Measurements from ENCODE around the gene KRTAP5-4. TPM values are rescaled to one million over a fixed set of nuclear protein-coding genes. Genes with fewer than 3 reads are reported as not detected.
"Not testable (repeated sequence)": the region's sequence is repeated elsewhere in the genome, so short reads cannot be mapped to it uniquely, and the experiment has no call there.

Gene KRTAP5-4
- not detected for total RNA-seq

DNA sequence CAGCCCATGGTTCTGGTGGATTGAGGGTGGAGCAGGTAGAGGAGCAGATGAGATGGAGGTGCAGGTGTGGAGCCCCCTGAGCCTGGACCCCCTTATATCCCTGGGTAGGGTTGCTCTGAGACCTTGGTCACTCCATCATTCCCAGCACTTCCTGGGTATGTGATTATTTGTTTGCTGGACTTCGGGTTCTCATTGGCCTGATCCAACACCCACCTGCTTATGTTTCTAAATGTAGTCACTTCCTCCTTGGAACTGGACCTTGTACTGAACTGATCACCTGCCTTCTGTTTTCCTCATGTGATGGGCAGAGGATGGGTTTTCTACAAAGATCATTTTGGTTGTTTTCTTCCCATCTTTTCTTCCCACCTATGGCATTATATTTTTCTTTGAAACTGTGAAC, at the start of gene KRTAP5-4:
KRTAP5-4 (minus strand) TSS at position 53 of the 400 bp plus-strand sequence; CDS start at position 8, 45 bp downstream.
- intact Hi-C loops (cut with DNase I): no loop called here
- no peaks in the 10 kb centered on the region for H3K27me3 ChIP-seq

GRCh38 chr11:1671658-1672057, 49.7 kb upstream of the KRTAP5-4 start:
- Histone ChIP-seq H3K9me3 (no peaks in the 10 kb centered on the region), H3K27ac (no peak overlapping the region), H3K4me1 (no peaks in the 10 kb centered on the region), H3K4me3 (no peak overlapping the region), H3K36me3 (no peaks in the 10 kb centered on the region), H3K27me3 (no peaks in the 10 kb centered on the region)
- no peak for TF ChIP-seq POLR2AphosphoS5 (IDR thresholded peaks at IDR 0.05; ENCODE audit: insufficient read depth in 1 of 2, low read depth in 1 of 2)
- TF ChIP-seq CTCF (IDR thresholded peaks at IDR 0.05): no peak
- TF ChIP-seq POLR2A (IDR thresholded peaks at IDR 0.05): no peak
- DNase-seq (ENCODE audit: extremely low spot score in 2 of 2): no peak
- intact Hi-C loops (cut with DNase I): no loop called here

More for the DNA sequence above, at the start of gene KRTAP5-4:
- Histone ChIP-seq H3K4me3 (no peak within 1 kb of the TSS), H3K9me3 (no peaks in the 10 kb centered on the region), H3K4me1 (no peaks in the 10 kb centered on the region), H3K27ac (no peak within 1 kb of the TSS), H3K36me3 (no peaks in the 10 kb centered on the region)
- TF ChIP-seq POLR2AphosphoS5 (IDR thresholded peaks at IDR 0.05; ENCODE audit: insufficient read depth in 1 of 2, low read depth in 1 of 2) (no peak), POLR2A (IDR thresholded peaks at IDR 0.05) (no peak), CTCF (IDR thresholded peaks at IDR 0.05) (no peak)
- no peak for DNase-seq (ENCODE audit: extremely low spot score in 2 of 2)

DNA sequence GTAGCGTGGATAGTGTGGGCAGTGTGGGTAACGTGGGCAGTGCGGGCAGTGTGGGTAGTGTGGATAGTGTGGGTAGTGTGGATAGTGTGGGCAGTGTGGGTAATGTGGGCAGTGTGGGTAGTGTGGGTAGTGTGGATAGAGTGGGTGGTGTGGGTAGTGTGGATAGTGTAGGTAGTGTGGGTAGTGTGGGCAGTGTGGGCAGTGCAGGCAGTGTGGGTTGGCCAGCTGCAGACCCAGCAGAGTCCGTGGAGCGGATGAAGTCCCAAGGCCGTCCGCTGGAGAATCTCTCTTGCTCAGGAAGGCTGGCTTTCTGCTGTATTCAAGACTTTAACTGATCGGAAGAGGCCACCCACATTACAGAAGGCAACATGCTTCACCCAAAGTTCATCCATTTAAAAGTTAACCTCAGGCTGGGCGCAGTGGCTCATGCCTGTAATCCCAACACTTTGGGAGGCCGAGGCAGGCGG, 49.0 kb upstream of the KRTAP5-4 start:
- Histone ChIP-seq H3K4me3 (no peak overlapping the region), H3K27ac (no peak overlapping the region), H3K4me1 (no peaks in the 10 kb centered on the region), H3K27me3 (no peaks in the 10 kb centered on the region), H3K9me3 (no peaks in the 10 kb centered on the region), H3K36me3 (no peaks in the 10 kb centered on the region)
- no peak for TF ChIP-seq CTCF (IDR thresholded peaks at IDR 0.05)
- no peak for TF ChIP-seq POLR2A (IDR thresholded peaks at IDR 0.05)
- TF ChIP-seq POLR2AphosphoS5 (IDR thresholded peaks at IDR 0.05; ENCODE audit: insufficient read depth in 1 of 2, low read depth in 1 of 2): no peak
- no peak for DNase-seq (ENCODE audit: extremely low spot score in 2 of 2)
- intact Hi-C loops (cut with DNase I): no loop called here

DNA sequence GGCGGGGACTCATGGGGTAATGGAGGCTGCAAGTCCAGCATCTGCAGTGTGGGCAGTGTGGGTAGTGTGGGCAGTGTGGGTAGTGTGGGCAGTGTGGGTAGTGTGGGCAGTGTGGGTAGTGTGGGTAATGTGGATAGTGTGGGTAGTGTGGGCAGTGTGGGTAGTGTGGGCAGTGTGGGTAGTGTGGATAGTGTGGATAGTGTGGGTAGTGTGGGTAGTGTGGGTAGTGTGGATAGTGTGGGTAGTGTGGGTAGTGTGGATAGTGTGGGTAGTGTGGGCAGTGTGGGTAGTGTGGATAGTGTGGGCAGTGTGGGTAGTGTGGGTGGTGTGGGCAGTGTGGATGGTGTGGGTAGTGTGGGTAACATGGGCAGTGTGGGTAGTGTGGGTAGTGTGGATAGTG, 48.5 kb upstream of the KRTAP5-4 start:
- DNase-seq (ENCODE audit: extremely low spot score in 2 of 2); H3K4me3 ChIP-seq; H3K36me3 ChIP-seq; H3K27ac ChIP-seq; H3K4me1 ChIP-seq; H3K9me3 ChIP-seq; intact Hi-C loops (cut with DNase I); H3K27me3 ChIP-seq: not testable (repeated sequence)

DNA sequence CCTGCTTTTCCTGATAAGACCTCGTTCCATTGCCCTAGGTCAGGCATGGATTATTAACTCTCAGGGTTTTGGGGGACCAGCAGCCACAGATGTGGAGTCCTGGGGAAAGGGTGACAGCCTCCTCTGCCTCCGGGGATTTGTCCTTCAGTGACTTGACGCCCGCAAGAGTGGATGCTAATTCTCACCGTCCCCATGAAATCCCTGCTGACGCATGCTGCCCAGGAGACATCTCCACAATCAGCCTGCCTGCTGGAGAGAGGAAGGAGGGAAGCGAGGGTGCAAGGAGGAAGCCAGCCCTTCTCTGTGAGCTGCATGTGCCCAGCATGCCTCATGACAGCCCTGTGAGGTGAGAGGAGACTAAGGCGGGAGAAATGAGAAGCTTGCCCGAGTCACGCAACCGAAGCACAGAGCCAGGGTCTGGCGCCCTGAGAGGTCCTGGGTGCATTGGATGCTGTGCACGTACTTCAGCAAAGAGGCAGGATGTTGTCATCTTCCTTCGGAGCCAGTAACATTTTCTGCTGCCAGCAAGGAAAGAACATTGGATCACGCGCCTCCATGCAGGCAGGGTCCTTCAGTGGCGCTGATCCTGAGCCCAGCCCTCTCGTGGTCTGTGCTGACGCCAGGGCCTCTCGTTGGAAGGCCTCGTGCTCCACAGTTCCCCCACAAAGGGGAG, 47.7 kb upstream of the KRTAP5-4 start:
- Histone ChIP-seq H3K9me3 (no peaks in the 10 kb centered on the region), H3K4me1 (no peaks in the 10 kb centered on the region), H3K27ac (no peak overlapping the region), H3K4me3 (no peak overlapping the region), H3K27me3 (no peaks in the 10 kb centered on the region), H3K36me3 (no peaks in the 10 kb centered on the region)
- DNase-seq (ENCODE audit: extremely low spot score in 2 of 2): no peak
- TF ChIP-seq POLR2AphosphoS5 (IDR thresholded peaks at IDR 0.05; ENCODE audit: insufficient read depth in 1 of 2, low read depth in 1 of 2): peak in 1 of 2 donors; percentile 39
- no peak for TF ChIP-seq POLR2A (IDR thresholded peaks at IDR 0.05)
- intact Hi-C loops (cut with DNase I): no loop called here

- Histone ChIP-seq H3K4me3 (no peak overlapping the region), H3K36me3 (no peaks in the 10 kb centered on the region), H3K4me1 (no peaks in the 10 kb centered on the region), H3K27me3 (no peaks in the 10 kb centered on the region), H3K9me3 (no peaks in the 10 kb centered on the region), H3K27ac (no peak overlapping the region)
- TF ChIP-seq POLR2A (IDR thresholded peaks at IDR 0.05): no peak
- TF ChIP-seq CTCF (IDR thresholded peaks at IDR 0.05): no peak
- TF ChIP-seq POLR2AphosphoS5 (IDR thresholded peaks at IDR 0.05; ENCODE audit: insufficient read depth in 1 of 2, low read depth in 1 of 2): no peak
- intact Hi-C loops (cut with DNase I): no loop called here
- DNase-seq (ENCODE audit: extremely low spot score in 2 of 2): no peak
Observed at GRCh38 chr11:1668911-1669473, 47.1 kb upstream of the KRTAP5-4 start.
